IPS DF 4.7 (cell line): ENCODE measurements around the gene CXCL16.

Experiments
- DNase-seq: peaks from one replicate; pipeline ENCODE4 v3.0.0-alpha.2; 2013; ENCODE audit warnings: low spot score; ENCODE audit errors: extremely low read depth

The CXCL16 gene

DNA sequence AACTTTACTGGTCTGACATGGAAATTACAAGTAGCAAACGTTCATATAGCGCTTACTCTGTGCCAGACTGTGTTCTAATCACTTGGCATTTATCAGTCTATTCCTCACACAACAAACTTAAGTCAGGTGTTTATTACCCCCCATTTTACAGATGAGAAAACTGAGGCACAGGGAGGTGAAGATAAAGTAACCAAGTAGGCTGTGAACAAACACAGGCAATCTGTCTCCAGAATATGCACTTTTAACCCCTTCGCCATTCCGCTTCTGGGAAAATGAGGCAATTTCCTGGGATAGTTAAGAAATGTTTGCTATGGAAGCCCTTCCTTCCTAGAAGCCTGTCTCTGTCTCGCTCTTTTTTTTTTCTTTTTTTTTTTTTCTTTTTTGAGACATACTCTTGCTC lies 12.2 kb upstream of the CXCL16 start:
- no peak for DNase-seq

DNA sequence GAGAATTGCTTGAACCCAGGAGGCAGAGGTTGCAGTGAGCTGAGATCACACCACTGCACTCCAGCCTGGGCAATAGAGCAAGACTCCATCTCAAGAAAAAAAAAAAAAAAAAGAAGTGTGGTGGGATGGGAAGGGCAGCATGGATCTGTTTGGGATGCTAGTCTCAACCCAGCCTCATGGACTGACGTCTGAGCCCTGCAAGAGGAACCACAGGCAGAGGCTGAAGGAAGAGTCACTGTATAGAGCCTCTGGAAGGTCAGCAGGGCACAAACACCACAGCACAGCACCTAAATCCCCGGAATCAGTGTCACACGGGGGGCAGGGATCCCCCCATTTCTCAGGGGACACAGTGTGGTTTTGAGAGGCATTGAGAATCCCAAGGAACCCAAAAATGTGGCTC lies 10.9 kb upstream of the CXCL16 start:
- no peak for DNase-seq

DNA sequence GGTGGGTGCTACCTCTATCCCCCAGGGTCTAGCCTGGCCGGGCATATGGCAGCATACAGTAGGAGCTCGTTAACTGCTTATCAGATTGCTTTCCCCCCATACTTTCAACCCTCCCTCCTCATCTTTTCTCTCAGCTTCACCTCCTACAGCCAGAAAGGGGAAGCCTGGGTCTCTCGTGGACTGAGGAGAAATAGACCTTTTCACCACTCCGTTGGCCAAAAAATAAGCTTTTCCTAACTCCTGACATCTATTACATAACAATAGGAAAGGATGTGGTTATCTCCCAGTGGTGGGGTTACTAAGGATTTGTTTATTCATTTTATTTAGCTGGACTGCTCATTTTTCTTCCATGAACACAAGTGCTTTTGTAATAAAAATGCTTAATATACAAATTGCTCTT lies 9.0 kb upstream of the CXCL16 start:
- no peak for DNase-seq

DNA sequence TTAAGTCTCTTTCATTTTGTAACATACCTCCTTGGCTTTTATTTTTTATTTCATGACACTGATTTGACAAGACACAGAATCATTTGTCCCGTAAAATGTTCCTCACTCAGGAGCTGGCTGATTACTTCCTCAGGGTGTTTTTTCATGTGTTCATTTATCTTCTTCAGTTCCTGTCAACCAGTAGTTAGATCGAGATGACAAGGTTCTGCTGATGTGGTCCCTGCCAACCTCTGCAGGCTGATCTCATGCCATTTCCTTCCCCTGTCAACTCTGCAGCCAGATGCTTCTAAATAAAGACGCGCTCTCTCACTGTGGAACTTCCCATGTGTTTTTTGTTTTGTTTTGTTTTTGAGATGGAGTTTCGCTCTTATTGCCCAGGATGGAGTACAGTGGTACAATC lies 8.1 kb upstream of the CXCL16 start:
- no peak for DNase-seq

DNA sequence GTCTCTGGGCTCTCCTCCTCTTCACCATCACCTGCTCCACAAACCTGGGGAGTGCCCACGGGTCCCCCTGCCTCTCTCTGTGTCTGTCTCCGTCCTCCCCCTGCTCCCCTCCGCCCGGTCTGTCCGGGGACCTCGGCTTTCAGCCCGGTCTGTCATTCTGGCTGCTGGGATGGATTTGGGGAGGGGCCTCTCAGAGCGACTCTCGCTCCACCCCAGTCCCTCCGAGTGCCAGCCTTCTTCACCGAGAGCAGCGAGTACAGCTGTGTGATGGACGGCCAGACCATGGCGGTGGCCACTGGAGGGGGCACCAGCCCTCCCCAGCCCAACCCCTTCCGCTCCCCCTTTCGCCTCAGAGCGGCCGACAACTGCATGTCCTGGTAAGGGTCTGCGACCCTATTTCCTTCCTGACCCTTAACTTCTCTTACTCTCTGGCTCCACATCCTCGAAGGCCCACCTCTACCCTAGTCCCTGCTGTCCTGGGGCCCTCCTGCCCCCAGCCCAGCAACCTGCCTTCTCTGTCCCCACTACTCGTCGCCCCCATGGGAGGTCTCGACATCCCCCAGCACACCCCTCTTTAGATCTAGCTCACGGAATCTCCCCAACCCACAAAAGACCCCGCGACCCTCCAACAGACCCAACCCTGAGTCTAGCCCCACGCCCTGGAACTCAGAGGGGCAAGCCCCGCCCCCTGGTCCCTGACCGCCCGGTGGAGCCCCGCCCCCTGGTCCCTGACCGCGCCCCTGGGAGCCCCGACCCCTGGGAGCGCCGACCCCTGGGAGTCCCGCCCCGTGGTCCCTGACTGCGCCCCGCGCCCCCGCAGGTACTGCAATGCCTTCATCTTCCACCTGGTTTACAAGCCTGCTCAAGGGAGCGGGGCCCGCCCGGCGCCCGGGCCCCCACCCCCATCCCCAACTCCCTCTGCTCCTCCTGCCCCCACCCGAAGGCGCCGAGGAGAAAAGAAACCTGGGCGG lies 5.6 kb upstream of the CXCL16 start:
- DNase-seq: no peak

DNA sequence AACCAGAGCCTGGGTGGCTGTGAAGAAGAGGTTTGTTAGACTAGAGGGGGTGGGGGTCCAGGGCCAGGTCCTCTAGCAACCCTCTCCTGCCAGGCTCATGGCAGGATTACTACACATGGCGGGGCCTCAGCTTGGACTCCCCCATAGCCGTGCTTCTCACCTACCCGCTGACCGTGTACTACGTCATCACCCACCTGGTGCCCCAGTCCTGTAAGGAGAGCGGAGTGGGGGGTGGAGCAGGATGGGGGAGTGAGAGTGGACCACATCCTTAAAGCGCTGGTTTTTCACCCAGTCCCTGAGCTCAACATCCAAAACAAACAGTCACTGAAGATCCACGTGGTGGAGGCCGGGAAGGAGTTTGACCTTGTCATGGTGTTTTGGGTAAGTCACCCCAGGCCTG lies 4.2 kb upstream of the CXCL16 start:
- DNase-seq: no peak

DNA sequence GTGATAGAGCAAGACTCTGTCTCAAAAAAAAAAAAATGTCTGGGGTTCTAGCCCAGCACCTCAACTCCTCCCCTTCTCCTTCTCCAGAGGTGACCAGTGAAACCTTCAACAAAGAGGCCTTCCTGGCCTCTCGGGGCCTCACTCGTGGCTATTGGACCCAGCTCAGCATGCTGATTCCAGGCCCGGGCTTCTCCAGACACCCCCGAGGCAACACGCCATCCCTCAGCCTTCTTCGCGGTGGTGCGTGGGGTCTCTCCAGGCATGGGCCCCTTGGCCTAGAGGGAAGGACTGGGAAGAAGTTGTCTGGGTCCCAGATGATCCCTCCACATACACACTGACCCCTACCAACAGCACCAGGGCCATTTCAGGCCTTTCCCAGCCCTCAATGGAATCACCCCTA lies 3.5 kb upstream of the CXCL16 start:
- no peak for DNase-seq

DNA sequence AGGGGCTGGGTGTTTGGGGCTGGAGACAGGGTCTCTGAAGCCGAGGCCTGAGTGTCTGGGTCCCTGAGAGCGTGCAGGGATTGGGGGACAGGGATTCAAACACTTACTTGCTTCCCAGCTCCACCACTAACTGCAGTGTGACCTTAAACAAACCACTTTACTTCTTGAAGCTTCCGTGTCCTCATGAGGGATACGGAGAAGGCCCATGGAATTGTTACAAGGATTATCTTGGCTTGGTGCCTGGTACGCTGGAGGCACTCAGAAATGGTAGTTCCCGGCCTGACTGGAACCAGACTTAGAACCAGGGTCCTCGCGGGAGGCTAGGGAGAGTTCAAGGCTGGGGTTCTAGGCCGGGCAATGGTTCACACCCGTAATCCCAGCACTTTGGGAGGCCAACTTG lies 2.9 kb upstream of the CXCL16 start:
- DNase-seq: no peak

DNA sequence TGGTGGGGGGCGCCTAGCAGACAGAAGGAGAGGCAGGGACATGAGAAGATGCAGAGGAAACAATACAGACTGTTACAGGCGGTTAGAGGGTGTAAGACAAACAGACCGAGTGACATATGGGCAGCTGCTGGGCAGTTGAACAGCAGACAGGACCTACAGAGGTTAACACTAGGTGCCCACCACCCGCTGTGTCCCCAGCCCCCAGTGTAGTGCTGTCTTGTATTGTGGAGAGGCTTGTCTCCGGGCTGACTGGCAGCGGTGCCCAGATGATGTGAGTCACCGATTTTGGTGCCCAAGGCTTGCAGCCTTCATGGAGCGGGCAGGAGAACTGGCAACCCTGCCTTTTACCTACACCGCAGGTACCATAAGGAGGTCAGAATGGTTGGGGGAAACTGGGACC lies 2.4 kb upstream of the CXCL16 start:
- no peak for DNase-seq

DNA sequence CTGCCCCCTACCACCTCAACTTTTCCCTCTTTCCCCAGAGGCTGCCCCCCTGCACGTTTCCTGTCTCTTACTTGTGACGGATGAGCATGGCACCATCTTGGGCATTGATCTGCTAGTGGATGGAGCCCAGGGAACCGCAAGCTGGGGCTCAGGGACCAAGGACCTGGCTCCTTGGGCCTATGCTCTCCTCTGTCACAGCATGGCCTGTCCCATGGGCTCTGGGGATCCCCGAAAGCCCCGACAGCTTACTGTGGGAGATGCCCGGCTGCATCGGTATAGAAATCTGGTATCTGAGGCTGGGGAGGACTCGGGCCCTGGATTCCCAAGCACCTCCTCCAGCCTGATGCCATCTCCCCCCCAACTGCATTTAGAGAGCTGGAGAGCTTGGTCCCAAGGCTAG lies 1.8 kb upstream of the CXCL16 start:
- DNase-seq: no peak

DNA sequence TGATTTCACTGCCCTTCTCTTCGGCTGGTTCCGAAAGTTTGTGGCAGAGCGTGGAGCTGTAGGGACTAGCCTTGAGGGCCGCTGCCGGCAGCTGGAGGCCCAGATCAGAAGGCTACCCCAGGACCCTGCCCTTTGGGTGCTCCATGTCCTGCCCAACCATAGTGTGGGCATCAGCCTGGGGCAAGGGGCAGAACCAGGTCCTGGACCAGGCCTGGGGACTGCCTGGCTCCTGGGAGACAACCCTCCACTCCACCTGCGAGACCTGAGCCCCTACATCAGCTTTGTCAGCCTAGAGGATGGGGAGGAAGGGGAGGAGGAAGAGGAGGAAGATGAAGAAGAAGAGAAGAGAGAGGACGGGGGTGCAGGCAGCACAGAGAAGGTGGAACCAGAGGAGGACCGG lies 856 bp upstream of the CXCL16 start:
- no peak for DNase-seq

DNA sequence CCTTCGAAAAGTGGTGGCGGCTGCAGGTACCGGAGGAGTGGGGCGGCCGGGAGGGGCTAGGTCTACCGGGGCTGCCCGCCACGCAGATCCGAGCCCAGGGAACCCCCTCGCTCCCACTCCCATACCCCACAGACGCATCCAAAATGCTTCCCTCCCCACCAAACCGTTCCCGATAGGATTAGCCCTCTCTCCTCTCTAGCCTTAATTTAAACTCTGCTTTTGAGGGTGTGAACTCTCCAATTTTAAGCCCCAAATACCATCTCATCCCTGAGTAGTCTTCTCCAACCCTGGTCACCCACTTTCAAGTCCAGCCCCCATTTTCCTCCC lies 260 bp upstream of the CXCL16 start:
- DNase-seq: no peak

DNA sequence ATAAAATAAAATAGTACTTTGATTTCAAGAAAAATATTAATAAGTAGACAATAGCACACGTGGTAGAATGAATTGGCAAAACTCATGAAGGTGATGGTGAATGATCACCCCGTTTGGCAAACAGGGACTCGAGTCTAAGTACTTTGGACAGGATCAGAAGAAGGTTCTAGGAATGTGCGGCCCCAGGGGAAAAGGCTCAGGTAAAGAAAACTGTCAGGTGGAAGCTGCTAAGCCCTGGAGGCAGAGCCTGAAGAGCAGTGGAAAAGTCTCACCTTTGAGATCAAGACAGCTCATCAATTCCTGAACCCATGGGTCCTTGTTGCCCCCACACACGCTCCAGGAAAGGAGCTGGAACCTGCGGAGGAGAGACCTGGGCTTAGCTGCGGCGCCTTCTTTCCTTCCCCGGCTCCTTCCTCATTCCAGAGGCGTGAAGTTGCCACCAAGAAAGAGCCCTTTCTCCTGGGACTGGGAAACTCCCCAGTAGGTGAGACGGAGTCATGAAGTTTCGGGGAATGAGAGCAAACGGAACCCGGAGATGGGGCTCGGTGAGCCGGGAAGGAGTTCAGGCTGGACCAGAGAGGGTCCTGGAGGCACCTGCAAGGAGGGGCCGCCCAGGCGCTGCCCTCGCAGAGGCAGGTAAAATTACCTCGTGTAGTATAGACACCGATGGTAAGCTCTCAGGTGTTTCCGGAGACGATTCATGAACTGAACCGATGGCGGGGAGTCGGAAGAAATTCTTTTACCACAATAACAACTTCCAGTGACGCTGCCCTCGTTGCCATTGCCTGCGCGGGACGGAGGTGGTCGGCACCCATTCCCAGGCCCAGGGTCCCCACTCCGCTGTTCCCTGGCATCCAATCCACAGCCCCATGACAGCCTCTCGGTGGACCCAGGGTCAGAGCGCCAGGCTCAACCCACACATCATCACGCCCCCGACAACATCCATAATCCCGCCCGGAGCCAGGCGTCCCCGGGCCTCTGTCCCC lies 1.3 kb downstream of the CXCL16 start:
- no peak for DNase-seq

DNA sequence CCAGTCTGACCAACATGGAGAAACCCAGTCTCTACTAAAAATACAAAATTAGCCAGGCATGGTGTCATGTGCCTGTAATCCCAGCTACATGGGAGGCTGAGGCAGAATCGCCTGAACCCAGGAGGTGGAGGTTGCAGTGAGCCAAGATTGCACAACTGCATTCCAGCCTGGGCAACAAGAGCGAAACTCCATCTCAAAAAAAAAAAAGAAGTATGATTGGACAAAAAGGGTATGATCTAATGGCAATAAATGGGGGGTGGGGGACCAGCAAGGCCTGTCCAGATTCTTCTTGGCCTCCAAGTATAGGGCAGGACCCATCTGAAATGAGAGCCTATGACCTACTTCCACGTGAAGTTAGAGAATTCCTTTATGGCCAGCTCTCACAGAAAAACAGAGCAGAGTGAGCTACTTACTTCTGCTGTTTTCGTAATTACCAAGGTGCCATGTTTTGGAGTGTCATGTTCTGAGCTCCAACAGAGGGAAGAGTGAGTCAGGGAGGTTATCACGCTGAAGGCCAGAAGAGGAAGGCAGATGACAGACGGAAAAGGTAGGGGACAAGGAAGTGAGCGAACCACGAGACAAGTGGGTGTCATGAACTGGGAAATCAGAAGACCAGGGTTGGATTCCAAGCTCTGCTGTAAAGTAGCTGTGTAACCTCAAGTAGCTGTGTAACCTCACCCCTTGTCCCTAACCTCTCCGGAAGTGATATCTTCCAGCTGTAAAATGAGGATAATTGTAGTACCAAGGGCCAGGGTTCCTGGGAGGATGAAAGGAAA lies 3.7 kb downstream of the CXCL16 start:
- no peak for DNase-seq

DNA sequence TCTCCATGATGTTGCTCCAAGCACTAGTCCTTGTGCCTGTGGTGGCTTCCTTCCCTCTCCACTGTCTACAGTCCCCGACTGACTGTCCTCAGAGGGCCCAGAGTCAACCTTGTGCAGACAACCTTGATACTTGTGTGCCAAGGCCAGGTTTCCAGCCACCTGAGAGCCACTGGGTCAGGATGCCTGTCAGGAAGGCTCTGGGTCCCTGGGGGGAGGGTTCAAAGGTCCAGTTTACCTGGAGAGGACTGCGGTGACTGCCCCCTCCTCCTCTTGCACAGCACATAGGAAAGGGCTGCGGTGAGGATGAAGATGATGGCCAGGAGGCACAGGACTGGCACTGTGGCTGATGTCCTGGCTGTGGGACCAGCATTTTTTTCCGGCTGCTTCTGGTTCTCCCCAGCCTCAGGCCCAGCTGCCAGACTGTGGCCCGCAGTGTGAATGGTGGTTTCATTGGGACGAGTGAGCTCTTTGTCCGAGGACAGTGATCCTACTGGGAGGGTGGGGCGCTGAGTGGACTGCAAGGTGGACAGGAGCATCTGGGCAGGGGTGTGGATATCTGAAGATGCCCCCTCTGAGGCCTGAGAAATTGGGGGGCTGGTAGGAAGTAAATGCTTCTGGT lies 4.8 kb downstream of the CXCL16 start:
- no peak for DNase-seq

DNA sequence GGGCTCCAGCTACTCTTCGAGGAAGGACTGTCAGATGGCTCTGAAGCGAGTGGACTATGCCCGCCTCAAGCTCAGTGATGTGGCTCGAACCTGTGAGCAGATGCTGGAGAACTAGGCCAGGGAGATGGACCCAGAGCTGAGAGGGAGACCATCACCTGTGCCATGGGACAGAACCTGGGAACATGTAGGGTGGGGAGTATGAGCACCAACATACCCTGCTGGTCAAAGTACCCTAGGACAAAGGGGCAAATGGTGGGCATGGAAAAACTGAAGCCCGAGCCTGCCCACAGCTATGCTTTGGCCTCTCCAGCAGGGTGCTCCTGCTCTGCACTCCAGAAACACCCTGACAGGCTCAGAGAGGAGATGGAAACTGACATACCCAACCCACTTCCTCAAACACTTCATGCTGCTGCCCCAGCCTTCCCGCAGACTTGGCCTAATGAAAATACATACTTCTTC lies 6.6 kb downstream of the CXCL16 start:
- no peak for DNase-seq

DNA sequence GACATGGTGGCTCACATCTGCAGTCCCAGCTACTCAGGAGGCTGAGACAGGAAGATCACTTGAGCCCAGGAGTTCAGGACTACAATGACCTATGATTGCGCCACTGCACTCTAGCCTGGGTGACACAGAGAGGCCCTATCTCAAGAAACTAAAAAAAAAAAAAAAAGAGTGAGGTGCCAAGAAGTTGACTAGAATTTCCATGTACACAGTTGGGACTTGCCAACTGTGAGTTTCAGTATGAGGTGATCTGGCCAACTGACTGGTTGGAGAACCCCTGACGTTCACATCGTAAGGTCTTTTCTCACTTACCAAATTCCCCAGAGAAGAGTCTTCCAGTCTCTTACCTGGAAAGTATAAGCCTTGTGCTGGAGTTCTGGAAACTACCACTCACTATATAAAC lies 11.6 kb downstream of the CXCL16 start:
- DNase-seq: no peak

DNA sequence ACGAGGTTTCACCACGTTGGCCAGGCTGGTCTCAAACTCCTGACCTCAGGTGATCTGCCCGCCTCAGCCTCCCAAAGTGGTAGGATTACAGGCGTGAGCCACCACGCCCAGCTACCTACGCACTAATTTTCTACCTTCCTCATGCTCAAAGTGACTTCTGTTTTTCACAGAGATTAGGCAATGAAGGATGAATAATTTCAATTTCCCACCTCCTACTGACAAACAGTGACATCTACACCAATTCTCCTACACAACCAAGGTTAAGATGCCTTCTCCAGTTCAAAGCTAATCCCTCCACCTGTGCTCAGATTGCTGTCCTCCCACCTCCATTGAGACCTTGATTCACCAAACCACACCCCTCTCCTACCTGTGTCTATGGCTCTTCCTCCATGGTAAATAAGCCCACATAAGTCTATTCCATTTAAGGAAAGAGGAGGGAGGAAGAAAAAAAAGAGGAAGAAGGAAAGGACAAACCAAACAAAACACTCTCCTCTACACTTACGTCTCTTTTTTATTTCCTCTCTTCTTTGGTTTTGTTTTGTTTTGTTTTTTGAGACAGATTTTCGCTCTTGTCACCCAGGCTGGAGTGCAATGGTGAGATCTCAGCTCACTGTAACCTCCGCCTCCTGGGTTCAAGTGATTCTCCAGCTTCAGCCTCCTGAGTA lies 13.9 kb downstream of the CXCL16 start:
- no peak for DNase-seq

DNA sequence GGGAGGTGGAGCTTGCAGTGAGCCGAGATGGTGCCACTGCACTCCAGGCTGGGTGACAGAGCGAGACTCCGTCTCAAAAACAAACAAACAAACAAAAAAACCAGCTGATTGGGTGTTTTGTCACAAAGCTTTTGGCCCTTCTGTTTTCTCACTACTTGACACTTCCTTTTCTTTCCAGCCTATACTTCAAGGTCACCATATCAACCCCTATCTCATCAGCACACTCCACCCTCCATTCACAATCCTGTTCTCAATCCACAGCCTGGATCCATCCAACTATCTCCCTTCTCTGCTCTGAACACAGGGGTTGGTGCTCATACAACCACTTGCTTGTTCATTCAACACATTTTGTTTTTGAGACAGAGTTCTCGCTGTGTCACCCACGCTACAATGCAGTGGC lies 15.1 kb downstream of the CXCL16 start:
- no peak for DNase-seq

DNA sequence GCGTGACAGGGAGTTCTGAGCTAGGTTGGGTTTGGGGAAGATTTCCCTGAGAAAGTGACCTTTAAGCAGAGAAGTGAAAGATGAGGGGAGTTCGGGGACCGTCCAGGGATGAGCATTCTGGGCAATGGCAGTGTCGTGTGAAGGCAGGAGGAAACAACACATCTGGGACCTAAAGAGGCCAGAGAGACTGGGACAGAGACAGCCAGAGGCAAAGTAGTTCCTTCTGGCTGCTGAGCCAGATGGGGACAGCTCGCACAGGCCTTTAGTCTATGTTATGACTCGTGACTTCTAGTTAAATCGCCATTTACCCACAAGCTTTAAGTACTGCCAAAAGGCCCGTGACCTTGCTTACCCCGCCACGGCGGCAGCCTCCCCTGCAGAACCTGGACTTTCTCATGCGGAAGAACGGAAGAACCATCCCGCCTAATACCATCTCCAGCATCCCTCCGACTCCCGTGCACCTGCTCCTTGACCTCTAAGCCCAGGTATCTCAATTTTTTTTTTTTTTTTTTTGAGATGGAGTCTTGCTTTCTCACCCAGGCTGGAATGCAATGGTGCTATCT lies 17.0 kb downstream of the CXCL16 start:
- no peak for DNase-seq
